Stimulated activated CD8-positive, alpha-beta memory T cell treated with anti-CD3 and anti-CD28 coated beads, Interleukin-12 subunit alpha, Interleukin-12 subunit beta, amount 100 ng/mL, for 24 hours (primary cell): ENCODE data around the gene CLIC5.
"Not testable (repeated sequence)": the region's sequence is repeated elsewhere in the genome, so short reads cannot be mapped to it uniquely, and the experiment has no call there.

Source experiments
- DNase-seq: peaks from one replicate; pipeline ENCODE4 v3.0.0-alpha.2; 2020; ENCODE audit errors: extremely low read depth

Gene CLIC5

GRCh38 chr6:45927421-45928320 is 88.0 kb downstream of the CLIC5 start:
- no peak for DNase-seq

DNA sequence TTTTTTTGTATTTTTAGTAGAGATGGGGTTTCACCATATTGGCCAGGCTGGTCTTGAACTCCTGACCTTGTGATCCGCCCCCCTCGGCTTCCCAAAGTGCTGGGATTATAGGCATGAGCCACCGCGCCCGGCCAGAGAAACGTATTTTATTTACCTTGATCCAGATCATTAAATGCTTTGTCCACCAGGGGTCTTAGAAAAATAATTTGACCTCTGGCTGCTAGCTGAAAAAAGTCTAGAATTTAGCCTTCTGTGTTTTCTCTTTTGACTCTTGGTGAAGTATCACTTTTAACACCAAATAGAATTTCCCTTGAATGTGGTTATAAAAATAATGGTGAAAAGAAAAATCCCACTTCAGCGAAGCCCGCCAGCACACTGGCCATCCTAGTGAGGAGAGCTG is 89.2 kb downstream of the CLIC5 start:
- DNase-seq, result not testable (repeated sequence)

GRCh38 chr6:45924763-45925342 is 90.8 kb downstream of the CLIC5 start:
- DNase-seq, result no peak

DNA sequence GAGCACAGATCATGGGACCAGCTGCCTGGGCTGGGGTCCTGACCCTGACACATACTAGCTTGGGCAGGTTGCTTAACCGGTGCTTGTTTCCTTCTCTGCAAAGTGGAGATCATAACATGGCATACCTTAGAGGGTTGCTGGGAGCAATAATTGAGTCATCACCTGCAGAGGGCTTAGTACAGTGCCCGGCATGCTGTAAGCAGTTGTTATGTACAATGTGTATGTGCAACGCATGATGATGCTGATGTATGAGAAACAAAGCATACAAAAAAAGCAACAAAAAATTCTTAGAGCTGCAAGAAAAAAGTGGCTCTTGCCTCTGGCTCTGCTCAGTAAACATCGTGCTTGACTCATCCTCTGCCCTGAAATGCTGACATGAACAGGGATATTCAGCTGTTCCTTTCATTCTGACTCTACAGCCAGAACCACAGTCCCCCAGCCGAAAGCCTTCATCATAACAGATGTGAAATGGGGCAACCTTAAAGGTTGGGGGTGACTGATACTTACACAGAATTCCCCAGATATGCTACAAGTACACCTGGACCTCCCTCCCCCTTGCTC is 91.7 kb downstream of the CLIC5 start:
- peak; percentile 23 for DNase-seq

- peak; percentile 23 for DNase-seq
Measured at GRCh38 chr6:45922728-45923351, 92.8 kb downstream of the CLIC5 start.

DNA sequence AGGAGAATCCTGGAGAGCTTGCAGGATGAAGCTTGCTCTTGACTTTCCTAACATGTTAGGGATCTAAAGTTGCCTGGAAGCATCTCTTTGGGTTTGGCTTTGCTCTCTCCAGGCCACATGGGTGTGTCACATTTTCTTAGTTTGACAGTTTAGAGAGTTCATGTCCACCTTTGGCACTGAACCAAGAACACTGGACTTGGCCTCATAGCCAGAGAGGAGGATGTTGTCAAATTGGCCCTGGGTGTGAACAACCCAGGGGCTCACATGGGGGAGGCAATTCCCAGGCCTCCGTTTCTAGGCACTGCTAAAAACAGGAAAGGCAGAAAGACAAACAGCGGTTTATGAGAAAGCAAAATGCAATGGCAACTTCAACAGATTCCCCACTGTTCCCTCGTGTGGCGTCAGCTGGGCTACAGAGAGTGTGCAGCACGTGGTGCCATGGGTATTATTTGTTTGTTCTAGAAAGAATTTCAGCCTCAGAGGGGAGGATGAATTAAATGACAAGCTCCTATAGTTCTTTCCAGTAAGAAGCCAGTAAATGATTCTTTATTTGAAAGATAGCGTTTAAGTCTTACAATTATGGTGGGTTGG is 93.9 kb downstream of the CLIC5 start:
- no peak for DNase-seq

- DNase-seq, result no peak
Measured at GRCh38 chr6:45920819-45921511, 94.7 kb downstream of the CLIC5 start.

GRCh38 chr6:45917439-45917838 is 98.2 kb downstream of the CLIC5 start:
- no peak for DNase-seq

DNA sequence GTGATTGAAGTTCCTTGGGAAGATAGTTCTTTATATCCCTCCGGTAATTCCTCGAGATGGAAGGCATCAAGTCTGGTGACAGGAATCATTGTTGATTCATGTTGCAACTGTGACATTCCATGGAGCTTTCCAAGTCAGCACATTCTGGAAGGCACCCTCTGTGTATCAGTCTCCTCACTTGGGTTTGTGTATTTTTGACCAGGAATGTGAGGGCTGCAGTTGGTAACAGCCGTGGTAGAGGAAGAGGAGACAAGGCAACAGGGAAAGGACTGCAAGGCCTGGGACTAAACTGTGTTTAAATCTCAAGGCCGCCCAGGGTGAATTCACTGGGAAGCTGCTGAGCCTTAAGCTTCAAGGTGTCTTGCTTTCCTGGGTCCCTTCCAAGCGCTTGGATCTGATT is 99.0 kb downstream of the CLIC5 start:
- DNase-seq, result no peak

DNA sequence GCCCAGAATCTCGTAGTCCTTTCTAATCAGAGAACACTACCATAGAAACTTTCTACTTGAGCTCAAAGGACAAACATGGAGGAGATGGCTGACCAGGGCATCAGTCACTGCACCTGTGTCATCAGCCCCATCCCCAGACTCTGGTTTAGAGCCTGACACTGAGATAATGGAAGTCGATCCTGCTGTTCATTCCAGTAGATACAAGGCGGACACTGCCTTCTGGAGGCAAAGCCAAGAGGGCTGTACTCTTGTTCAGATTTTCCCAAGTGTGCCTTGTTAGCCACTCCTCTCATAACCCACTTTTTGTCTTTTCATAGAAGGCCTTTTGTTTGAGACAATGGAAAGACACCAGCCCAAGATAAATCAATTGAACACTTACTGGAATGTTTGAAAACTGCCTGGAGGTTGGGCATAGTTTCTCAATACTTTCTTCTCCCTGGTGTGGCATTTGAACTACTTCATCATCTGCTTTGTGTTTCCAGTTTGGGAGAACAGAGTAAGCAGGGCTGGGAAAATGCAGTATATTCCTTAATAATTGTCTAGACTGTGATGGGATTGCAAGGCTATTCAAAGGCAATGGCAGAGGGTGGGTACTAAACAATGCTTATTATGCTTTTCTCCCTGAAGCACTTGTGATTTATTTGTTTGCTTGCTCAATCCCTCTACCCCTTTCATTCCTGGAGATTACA is 99.7 kb downstream of the CLIC5 start:
- DNase-seq, result no peak

- DNase-seq, result no peak
Measured at GRCh38 chr6:45911691-45912090, 104.0 kb downstream of the CLIC5 start.

GRCh38 chr6:45903959-45904358 is 111.7 kb downstream of the CLIC5 start:
- no peak for DNase-seq

DNA sequence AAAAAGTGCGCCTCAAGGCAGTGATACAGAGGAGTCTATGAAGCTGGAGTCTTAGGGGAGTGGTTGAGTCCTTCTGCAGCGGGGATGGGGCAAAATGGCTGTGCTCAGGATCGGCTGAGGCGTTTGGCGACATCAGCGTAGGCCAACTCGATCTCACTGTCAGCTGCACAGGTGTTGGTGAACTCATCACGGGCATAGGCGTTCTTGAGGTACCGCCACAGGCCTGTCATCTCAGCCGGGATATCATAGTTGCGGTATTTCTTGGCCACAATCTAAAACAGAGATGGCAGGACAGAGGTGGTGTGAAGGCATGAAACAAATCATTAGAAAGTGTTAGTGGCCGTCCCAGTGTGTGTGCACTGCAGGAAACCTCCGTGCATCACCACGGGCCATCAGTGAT is 112.7 kb downstream of the CLIC5 start:
- no peak for DNase-seq

DNA sequence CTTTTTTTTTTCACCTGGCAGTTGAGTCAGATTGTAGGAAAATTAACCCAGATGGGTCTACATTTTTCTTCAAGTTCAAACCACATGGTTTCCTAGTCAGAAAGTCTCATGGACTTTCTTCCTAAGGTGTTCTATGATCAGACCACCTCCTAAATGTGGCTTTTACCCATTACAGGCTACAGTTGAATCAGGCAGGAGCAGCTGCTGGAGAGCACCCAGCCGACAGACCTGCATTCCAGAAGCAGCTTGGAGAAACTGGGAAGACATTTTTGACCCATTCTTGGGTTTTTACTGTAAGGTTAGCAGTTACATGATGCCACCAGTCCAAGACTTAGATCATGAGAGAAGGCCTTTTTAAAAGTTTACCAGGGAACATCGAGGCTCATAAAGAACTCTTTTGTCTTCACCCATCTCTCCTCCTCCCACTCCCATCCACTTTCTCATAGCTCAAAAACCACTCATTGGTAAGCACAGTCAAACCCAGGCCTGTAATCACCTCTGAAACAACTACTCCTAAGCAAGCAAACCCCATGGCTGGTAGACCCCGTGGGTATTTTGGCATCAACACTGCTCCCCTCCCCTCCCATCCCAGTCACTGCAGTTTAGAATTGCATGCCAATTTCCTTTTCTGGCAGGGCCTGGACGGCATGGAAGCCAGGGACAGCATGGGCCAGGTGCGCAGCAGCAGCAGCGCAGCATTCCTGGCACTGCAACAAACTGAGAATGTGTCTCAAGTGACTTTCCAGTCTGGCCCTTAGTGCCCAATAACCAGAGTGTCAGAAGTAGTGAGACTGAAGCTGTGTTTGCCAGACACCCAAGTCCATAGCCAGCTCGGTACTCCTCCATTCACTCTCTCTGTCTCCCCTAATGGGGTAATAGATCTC is 113.7 kb downstream of the CLIC5 start:
- no peak for DNase-seq

- DNase-seq, result no peak
Measured at GRCh38 chr6:45900808-45901752, 114.6 kb downstream of the CLIC5 start.

DNA sequence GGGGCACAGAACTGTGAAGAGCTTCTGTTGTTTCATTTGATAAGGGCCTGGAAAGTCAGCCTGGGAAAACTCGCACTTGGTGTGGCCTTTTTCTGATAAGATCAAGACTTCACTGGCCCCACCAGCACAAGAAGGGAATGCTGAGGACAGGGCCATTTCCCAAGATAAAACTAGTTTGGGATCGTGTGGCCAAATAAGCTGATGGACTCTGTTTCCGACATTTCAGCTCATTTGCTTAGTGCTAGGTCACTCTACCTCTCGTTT is 116.0 kb downstream of the CLIC5 start:
- DNase-seq, result no peak

DNA sequence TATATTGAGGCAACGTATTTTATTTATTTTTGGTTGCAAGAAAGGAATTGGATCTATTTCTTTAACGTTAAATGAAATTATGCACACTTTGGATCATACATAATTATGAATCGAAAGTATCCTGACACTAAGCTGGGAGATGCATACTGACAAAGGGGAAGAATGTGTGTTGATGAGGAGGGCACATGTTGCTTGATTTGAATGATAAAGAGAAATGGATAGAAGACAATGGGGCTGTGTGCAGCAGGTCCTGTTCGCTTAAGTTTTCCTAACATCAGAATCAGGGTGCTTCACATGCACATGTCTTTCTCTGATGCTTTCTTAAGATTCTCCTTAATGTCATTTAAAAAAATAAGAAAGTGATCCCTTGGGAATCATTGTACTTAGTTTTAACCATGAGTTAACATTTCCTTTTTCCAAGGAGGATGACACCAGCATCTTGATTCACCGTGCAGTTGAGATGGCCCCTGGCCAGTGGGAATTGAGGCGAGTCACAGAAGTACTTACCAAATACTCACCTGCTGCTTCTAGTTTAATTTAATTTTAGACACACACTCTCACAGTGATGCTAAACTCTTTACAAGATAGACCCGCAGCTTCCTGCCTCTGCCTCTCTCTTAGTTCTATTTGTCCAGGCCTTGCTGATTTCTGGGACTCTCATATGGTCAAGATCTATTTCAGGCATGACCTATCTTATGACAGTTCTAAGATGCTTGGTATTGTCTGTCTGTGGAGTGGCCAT is 116.5 kb downstream of the CLIC5 start:
- DNase-seq, result no peak

DNA sequence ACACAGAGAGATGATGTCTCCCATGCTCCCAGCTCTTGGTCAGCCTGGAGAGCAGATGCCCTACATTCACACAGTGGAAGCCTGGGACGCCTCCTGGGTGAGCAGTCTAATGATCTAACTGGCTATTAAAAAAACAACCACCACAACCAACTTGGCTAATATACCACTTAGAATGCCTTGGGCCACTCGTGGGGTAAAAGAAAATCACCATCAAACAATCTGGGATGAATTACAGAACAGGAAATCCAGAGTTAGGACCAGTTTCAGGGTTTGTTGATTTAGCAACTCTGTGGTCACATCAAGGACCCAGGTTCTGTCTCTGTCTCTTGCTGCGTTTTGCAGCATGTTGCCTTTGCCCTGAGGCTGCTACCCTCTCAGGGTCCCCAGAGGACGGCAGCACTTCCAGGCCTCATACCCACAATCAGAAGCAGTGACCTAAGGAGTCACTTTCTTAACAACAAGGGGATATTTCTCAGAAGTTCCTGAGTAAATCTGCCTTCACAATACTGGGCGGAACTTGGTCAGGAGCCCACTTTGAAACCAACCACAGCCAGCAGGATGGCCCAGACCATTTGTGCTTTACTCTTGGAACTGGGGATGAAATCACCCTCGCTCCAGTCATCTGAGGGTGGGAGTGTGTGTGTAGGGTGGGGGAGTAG is 118.7 kb downstream of the CLIC5 start:
- no peak for DNase-seq
